HuH-7.5 (cell line): ENCODE measurements around the gene TEDC1.

Experiments
- DNase-seq: peaks from one replicate; pipeline ENCODE4 v3.0.0; 2011; ENCODE audit warnings: low spot score

Gene TEDC1

GRCh38 chr14:105486163-105486973 is 4.7 kb upstream of the TEDC1 start, which contains the start of gene CRIP1:
TSS of gene CRIP1 (plus strand) at chr14:105486886. CDS start at chr14:105487260, 374 bp downstream.
- no peak for DNase-seq

- no peak for DNase-seq
Observed at GRCh38 chr14:105486974-105487448, 4.0 kb upstream of the TEDC1 start.

GRCh38 chr14:105487449-105487985 is 3.5 kb upstream of the TEDC1 start:
- no peak for DNase-seq

- DNase-seq = no peak
Observed at GRCh38 chr14:105487986-105488777, 2.9 kb upstream of the TEDC1 start.

GRCh38 chr14:105488781-105489541 is 2.1 kb upstream of the TEDC1 start:
- DNase-seq = no peak

GRCh38 chr14:105489542-105490266 is 1.3 kb upstream of the TEDC1 start:
- peak; percentile 91 for DNase-seq

- no peak for DNase-seq
Observed at GRCh38 chr14:105490267-105490571, 827 bp upstream of the TEDC1 start.

GRCh38 chr14:105491366-105491973 is 424 bp downstream of the TEDC1 start:
- peak; percentile 80 for DNase-seq

GRCh38 chr14:105492031-105492970 is 1.3 kb downstream of the TEDC1 start:
- DNase-seq = no peak

- no peak for DNase-seq
Observed at GRCh38 chr14:105492971-105493871, 2.2 kb downstream of the TEDC1 start.

- DNase-seq = no peak
Observed at GRCh38 chr14:105493921-105494605, 3.0 kb downstream of the TEDC1 start.

- no peak for DNase-seq
Observed at GRCh38 chr14:105494606-105494929, 3.5 kb downstream of the TEDC1 start.

GRCh38 chr14:105495101-105495989 is 4.3 kb downstream of the TEDC1 start:
- DNase-seq = no peak

GRCh38 chr14:105495990-105496830 is 5.2 kb downstream of the TEDC1 start:
- DNase-seq = no peak

GRCh38 chr14:105496831-105497591 is 6.0 kb downstream of the TEDC1 start:
- DNase-seq = no peak
